Fibroblast of peridontal ligament (primary cell): ENCODE results near the gene MAP3K15.
A peak's percentile ranks its signal among the peaks of the same experiment; 100 is the strongest.

Experiments used
- DNase-seq: peaks from one replicate; pipeline ENCODE4 v3.0.0-alpha.2; 2010; ENCODE audit errors: extremely low read depth

The MAP3K15 gene

GRCh38 chrX:19514791-19515614 is at the start of gene MAP3K15:
Gene MAP3K15, minus strand, starts transcription at chrX:19515508. Its CDS starts 247 bp downstream, at chrX:19515261.
- DNase-seq, result no peak

GRCh38 chrX:19564606-19565005 is 49.3 kb upstream of the MAP3K15 start:
- no peak for DNase-seq

GRCh38 chrX:19563746-19564145 is 48.4 kb upstream of the MAP3K15 start:
- no peak for DNase-seq

GRCh38 chrX:19563327-19563726 is 48.0 kb upstream of the MAP3K15 start:
- DNase-seq, result no peak

GRCh38 chrX:19560611-19561010 is 45.3 kb upstream of the MAP3K15 start:
- no peak for DNase-seq

- DNase-seq, result peak; percentile 43
Observed at GRCh38 chrX:19557822-19558221, 42.5 kb upstream of the MAP3K15 start.

GRCh38 chrX:19556202-19556601 is 40.9 kb upstream of the MAP3K15 start:
- DNase-seq, result no peak

- DNase-seq, result no peak
Observed at GRCh38 chrX:19555683-19556082, 40.4 kb upstream of the MAP3K15 start.

GRCh38 chrX:19555236-19555635 is 39.9 kb upstream of the MAP3K15 start:
- no peak for DNase-seq

- DNase-seq, result peak; percentile 94
Observed at GRCh38 chrX:19554786-19555185, 39.5 kb upstream of the MAP3K15 start.

- DNase-seq, result no peak
Observed at GRCh38 chrX:19552793-19553192, 37.5 kb upstream of the MAP3K15 start.

- DNase-seq, result no peak
Observed at GRCh38 chrX:19549838-19550237, 34.5 kb upstream of the MAP3K15 start.

- DNase-seq, result no peak
Observed at GRCh38 chrX:19548934-19549333, 33.6 kb upstream of the MAP3K15 start.

GRCh38 chrX:19548279-19548678 is 33.0 kb upstream of the MAP3K15 start:
- DNase-seq, result no peak

GRCh38 chrX:19545651-19546050 is 30.3 kb upstream of the MAP3K15 start:
- DNase-seq, result no peak

- DNase-seq, result peak; percentile 73
Observed at GRCh38 chrX:19544693-19545305, 29.5 kb upstream of the MAP3K15 start.

- no peak for DNase-seq
Observed at GRCh38 chrX:19543951-19544381, 28.7 kb upstream of the MAP3K15 start.

- no peak for DNase-seq
Observed at GRCh38 chrX:19543020-19543715, 27.9 kb upstream of the MAP3K15 start.

GRCh38 chrX:19541931-19542330 is 26.6 kb upstream of the MAP3K15 start:
- DNase-seq, result no peak

- no peak for DNase-seq
Observed at GRCh38 chrX:19541196-19541595, 25.9 kb upstream of the MAP3K15 start.

GRCh38 chrX:19540076-19540475 is 24.8 kb upstream of the MAP3K15 start:
- DNase-seq, result no peak

GRCh38 chrX:19539665-19540064 is 24.4 kb upstream of the MAP3K15 start:
- no peak for DNase-seq

GRCh38 chrX:19535476-19535875 is 20.2 kb upstream of the MAP3K15 start:
- peak; percentile 46 for DNase-seq
